ENCODE results near the gene GTF3C5. TPM values are rescaled to one million over a fixed set of nuclear protein-coding genes. Genes with fewer than 3 reads are reported as not detected.

Gene GTF3C5
- total RNA-seq, 1 donor from 2014 or later: 94.0 TPM

DNA sequence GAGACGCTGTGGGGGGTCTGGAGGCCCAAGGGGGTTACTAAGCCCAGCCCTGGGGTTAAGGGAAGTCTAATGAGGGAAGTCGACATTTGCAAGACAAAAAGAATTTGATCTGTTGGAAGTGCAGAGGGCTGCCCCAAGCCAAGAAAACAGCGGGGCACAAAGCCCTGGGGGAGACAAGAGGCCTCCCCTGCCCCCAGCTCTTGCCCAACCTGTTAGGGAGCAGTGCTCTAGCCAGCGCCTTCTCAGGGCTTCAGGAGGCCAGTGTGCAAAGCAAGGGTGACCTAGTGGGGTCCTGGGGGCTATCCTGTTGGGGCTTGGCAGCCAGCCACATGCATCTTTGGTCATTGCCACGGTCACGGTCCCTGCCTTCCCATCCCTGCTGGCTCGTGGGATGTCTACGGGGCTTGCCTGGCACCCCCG, 27.1 kb upstream of the GTF3C5 start:
- Mint-ChIP-seq H3K9me3 (ENCODE audit: low read depth) (peaks cover 3% of the 10 kb centered on the region), H3K36me3 (ENCODE audit: insufficient read depth) (no peaks in the 10 kb centered on the region), H3K4me1 (ENCODE audit: low read depth) (peaks cover 15% of the 10 kb centered on the region), H3K4me3 (ENCODE audit: low read depth) (no peak overlapping the region), H3K27me3 (peaks cover 36% of the 10 kb centered on the region), H3K27ac (peak overlapping the region; percentile 88)
- TF ChIP-seq, protein P1, sequence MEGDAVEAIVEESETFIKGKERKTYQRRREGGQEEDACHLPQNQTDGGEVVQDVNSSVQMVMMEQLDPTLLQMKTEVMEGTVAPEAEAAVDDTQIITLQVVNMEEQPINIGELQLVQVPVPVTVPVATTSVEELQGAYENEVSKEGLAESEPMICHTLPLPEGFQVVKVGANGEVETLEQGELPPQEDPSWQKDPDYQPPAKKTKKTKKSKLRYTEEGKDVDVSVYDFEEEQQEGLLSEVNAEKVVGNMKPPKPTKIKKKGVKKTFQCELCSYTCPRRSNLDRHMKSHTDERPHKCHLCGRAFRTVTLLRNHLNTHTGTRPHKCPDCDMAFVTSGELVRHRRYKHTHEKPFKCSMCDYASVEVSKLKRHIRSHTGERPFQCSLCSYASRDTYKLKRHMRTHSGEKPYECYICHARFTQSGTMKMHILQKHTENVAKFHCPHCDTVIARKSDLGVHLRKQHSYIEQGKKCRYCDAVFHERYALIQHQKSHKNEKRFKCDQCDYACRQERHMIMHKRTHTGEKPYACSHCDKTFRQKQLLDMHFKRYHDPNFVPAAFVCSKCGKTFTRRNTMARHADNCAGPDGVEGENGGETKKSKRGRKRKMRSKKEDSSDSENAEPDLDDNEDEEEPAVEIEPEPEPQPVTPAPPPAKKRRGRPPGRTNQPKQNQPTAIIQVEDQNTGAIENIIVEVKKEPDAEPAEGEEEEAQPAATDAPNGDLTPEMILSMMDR (IDR thresholded peaks at IDR 0.05; ENCODE audit: unreplicated experiment): no peak
- DNase-seq (ENCODE audit: low spot score, unreplicated experiment): no peak

DNA sequence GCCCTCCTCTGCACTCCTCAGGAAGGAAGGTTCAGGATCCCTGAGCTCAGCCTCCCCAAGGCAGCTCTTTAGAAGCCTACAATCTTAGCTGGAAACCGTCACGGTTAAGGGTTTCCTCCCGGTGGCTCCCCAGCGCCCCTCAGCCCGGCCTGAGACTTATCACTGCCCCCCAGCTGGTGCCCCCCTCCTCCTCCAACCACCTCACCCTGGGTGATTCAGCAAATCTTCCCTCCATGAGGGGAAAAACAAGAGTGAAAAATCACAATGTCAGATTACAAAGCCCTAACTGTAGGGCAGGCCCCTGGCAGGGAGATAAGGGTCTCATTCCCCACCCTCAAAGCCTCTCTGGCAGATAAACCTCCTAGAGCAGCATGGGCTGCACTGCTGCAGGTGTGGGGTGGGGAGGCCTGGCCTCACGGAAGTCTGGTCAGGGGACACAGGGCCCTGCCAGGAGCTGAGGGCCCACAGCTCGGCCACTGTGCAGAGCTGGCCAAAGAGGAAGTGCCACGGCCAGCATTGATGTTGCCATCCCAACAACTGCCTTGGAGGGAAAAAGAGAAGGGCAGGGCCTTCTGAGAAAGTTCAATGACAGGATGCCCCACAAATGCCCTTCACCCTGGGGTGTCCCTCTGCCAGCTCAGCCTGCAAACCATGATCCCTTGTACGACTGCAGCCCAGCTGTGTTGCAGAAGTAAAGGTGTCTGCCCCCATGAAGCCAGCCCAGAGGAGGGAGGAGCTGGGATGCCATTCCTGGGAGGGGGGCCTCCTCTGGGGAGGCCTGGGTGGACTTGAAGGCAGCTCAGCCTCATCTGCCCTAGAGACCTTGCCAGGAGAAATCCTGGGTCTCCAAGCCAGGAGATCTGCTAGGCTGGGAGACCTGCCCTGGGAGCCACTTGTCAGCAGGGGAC, 26.5 kb upstream of the GTF3C5 start:
- DNase-seq (ENCODE audit: low spot score, unreplicated experiment): no peak
- H3K27me3 Mint-ChIP-seq: peaks cover 38% of the 10 kb centered on the region
- H3K4me3 Mint-ChIP-seq (ENCODE audit: low read depth): no peak overlapping the region
- H3K36me3 Mint-ChIP-seq (ENCODE audit: insufficient read depth): no peaks in the 10 kb centered on the region
- peak overlapping the region; percentile 88 for H3K27ac Mint-ChIP-seq
- H3K9me3 Mint-ChIP-seq (ENCODE audit: low read depth): peaks cover 3% of the 10 kb centered on the region
- TF ChIP-seq, protein P1 (IDR thresholded peaks at IDR 0.05; ENCODE audit: unreplicated experiment): no peak
- peaks cover 16% of the 10 kb centered on the region for H3K4me1 Mint-ChIP-seq (ENCODE audit: low read depth)

DNA sequence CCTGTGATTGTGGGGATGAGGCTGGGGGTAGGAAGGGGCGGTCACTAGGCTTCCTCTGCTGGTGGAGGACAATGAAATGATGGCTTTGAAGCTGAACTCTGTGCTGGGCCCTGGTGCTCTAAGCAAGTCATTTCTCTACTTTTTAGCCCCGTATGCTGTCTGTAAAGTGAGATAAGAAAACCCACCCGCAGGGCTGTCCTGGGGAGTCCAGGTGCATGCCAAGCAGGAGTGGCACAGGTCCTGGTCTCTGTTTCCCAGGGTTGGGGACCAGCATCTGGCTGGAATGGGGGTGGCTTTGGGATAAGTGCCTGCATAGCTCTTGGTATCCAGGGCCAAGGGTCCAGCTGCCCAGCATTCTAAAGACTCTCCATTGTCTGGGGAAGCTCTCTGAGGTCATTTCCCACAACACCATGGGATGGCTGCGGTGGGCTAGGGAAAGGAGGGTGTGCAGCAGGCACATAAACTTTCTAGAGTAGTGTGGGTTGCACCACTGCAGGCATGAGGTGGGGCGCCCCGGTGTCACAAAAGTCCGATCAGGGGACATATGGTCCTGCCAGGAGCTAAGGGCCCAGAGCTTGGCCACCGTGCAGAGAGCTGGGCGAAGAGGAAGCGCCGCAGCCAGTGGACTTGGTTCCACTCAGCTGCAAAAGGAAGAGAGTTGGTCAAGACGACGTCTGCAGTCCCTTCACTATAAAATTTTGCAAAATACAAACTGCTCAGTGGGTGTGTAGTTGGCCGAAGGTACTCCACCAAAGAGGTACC, 25.6 kb upstream of the GTF3C5 start:
- Mint-ChIP-seq H3K27me3 (peaks cover 37% of the 10 kb centered on the region), H3K9me3 (ENCODE audit: low read depth) (peaks cover 3% of the 10 kb centered on the region), H3K4me1 (ENCODE audit: low read depth) (peaks cover 16% of the 10 kb centered on the region), H3K27ac (no peak overlapping the region), H3K4me3 (ENCODE audit: low read depth) (no peak overlapping the region), H3K36me3 (ENCODE audit: insufficient read depth) (no peaks in the 10 kb centered on the region)
- TF ChIP-seq, protein P1 (IDR thresholded peaks at IDR 0.05; ENCODE audit: unreplicated experiment): no peak
- DNase-seq (ENCODE audit: low spot score, unreplicated experiment): no peak

DNA sequence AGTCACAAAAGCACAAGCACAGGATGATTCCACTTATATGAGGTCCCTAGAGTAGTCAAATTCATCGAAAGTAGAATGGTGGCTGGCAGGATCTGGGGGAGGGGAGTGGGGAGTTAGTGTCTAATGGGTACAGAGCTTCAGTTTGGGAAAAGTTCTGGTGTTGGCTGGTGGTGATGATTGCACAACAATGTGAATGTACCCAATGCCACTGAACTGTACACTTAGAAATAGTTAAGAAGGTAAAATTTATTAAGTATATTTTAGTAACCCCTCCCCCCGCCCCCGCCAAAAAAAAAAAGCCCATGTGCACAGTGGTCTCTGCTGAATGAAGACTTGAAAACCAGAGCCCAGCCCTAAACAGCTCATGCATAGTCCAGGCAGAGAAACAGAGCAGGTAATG, 24.8 kb upstream of the GTF3C5 start:
- H3K36me3 Mint-ChIP-seq (ENCODE audit: insufficient read depth): no peaks in the 10 kb centered on the region
- TF ChIP-seq, protein P1 (IDR thresholded peaks at IDR 0.05; ENCODE audit: unreplicated experiment): no peak
- H3K27me3 Mint-ChIP-seq: peaks cover 30% of the 10 kb centered on the region
- no peak for DNase-seq (ENCODE audit: low spot score, unreplicated experiment)
- no peak overlapping the region for H3K27ac Mint-ChIP-seq
- H3K4me1 Mint-ChIP-seq (ENCODE audit: low read depth): peaks cover 15% of the 10 kb centered on the region
- peaks cover 3% of the 10 kb centered on the region for H3K9me3 Mint-ChIP-seq (ENCODE audit: low read depth)
- no peak overlapping the region for H3K4me3 Mint-ChIP-seq (ENCODE audit: low read depth)

DNA sequence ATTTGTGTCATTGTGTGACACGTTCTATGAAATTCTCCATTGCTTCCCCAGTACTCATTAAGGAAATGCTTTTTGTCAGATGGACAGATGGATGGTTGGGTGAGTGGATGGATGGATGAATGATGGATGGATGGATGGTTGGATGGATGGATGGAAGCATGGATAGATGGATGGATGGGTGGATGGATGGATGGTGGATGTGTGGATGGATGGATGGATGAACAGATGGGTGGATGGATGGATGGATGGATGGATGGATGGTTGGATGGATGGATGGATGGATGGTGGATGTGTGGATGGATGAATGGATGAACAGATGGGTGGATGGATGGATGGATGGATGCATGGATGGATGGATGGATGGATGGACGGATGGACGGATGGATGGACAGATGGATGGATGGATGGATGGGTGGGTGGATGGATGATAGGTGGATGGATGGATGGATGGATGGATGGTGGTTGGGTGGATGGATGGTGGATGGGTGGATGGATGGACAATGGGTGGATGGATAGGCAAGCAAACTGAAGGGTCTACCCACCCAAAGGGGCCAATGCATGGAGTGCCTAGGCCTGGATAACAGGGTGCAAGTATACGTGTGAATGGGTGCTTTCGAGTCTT, 24.0 kb upstream of the GTF3C5 start:
- TF ChIP-seq, protein P1 (IDR thresholded peaks at IDR 0.05; ENCODE audit: unreplicated experiment): no peak
- H3K27ac Mint-ChIP-seq: no peak overlapping the region
- peaks cover 15% of the 10 kb centered on the region for H3K4me1 Mint-ChIP-seq (ENCODE audit: low read depth)
- H3K27me3 Mint-ChIP-seq: peaks cover 32% of the 10 kb centered on the region
- H3K36me3 Mint-ChIP-seq (ENCODE audit: insufficient read depth): no peaks in the 10 kb centered on the region
- peaks cover 6% of the 10 kb centered on the region for H3K9me3 Mint-ChIP-seq (ENCODE audit: low read depth)
- no peak for DNase-seq (ENCODE audit: low spot score, unreplicated experiment)
- no peak overlapping the region for H3K4me3 Mint-ChIP-seq (ENCODE audit: low read depth)
